Testis (tissue), 2 donors: ENCODE measurements around the gene PCSK5.

ENCODE experiments used
- POLR2A ChIP-seq: fragments of 450-650 bp; IDR thresholded peaks from one replicate; pipeline ENCODE4 v1.6.1; 2017; ENCODE audit warnings: antibody characterized with exemption, mild to moderate bottlenecking, moderate library complexity
- TF ChIP-seq, protein P1 (sequence below), 3 experiments: fragments of 450-650 bp in 2 of 3; fragments of 200-600 bp in 1 of 3; sonication (generic) in 1 of 3; IDR thresholded peaks; one replicate each; pipeline ENCODE4 v1.5.1; 2016 to 2019; ENCODE audit warnings: antibody characterized with exemption in 3 of 3, mild to moderate bottlenecking in 2 of 3, moderate library complexity in 1 of 3

DNA sequence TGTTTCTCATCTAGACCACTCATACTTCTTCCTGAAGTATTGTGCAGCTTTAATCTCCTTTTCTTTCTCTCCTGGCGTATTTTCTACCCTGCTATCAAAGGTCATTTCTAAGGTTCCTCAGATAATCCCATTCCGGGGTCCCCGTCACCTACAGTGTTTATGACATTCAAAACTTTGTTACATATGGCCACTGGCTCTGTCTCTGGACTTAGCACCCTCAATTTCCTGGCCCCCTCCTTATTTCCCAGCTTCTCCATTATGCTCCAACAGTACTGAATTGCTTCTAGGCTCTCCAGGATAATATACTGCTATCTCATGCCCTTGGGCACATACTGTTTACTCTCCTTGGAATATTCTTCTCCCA lies 472.5 kb downstream of the PCSK5 start:
- TF ChIP-seq, protein P1, sequence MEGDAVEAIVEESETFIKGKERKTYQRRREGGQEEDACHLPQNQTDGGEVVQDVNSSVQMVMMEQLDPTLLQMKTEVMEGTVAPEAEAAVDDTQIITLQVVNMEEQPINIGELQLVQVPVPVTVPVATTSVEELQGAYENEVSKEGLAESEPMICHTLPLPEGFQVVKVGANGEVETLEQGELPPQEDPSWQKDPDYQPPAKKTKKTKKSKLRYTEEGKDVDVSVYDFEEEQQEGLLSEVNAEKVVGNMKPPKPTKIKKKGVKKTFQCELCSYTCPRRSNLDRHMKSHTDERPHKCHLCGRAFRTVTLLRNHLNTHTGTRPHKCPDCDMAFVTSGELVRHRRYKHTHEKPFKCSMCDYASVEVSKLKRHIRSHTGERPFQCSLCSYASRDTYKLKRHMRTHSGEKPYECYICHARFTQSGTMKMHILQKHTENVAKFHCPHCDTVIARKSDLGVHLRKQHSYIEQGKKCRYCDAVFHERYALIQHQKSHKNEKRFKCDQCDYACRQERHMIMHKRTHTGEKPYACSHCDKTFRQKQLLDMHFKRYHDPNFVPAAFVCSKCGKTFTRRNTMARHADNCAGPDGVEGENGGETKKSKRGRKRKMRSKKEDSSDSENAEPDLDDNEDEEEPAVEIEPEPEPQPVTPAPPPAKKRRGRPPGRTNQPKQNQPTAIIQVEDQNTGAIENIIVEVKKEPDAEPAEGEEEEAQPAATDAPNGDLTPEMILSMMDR (IDR thresholded peaks at IDR 0.05): no peak
- TF ChIP-seq POLR2A: no peak
